BLaER1 treated with 17β-estradiol and CSF1 and Interleukin-3, amounts not matched to agents 10 nM and 100 nM (cell line): ENCODE data around the gene MCF2L.

Experiments
- H3K27ac ChIP-seq, 11 experiments: shearing (Covaris generic); formaldehyde crosslinking; 2 replicates each; pipeline ENCODE4 v1.8.1; 2022
- H3K27me3 ChIP-seq, 11 experiments: shearing (Covaris generic); formaldehyde crosslinking; 2 replicates each; pipeline ENCODE4 v1.8.1; 2022
- H3K36me3 ChIP-seq, 11 experiments: shearing (Covaris generic); formaldehyde crosslinking; 2 replicates each; pipeline ENCODE4 v1.8.1; 2022
- H3K4me1 ChIP-seq, 10 experiments: shearing (Covaris generic); formaldehyde crosslinking; 2 replicates each; pipeline ENCODE4 v1.8.1; 2022
- H3K4me2 ChIP-seq, 11 experiments: shearing (Covaris generic); formaldehyde crosslinking; 2 replicates each; pipeline ENCODE4 v1.8.1; 2022
- H3K4me3 ChIP-seq, 10 experiments: shearing (Covaris generic); formaldehyde crosslinking; 2 replicates each; pipeline ENCODE4 v1.8.1; 2022
- H3K9ac ChIP-seq, 11 experiments: shearing (Covaris generic); formaldehyde crosslinking; 2 replicates each; pipeline ENCODE4 v1.8.1; 2022
- H3K9me3 ChIP-seq, 11 experiments: shearing (Covaris generic); formaldehyde crosslinking; replicated peaks in 1 of 11; 2 replicates each; pipeline ENCODE4 v1.8.1; 2022
- H4K20me1 ChIP-seq, 11 experiments: shearing (Covaris generic); formaldehyde crosslinking; 2 replicates each; pipeline ENCODE4 v1.8.1; 2022
- Cebpa-rat ChIP-seq, 11 experiments: shearing (Covaris generic); IDR thresholded peaks; 2 replicates each; pipeline ENCODE4 v1.8.1; 2022

Gene MCF2L

GRCh38 chr13:112977525-112977924 is 8.5 kb downstream of the MCF2L start:
- Histone ChIP-seq H3K4me1 (peaks cover 11 to 28% (median 23%) of the 10 kb centered on the region in 10 experiments), H4K20me1 (peaks cover 0 to 41% (median 10%) of the 10 kb centered on the region in 11 experiments; a peak in 12 of 22 replicates), H3K27ac (no peak overlapping the region), H3K4me3 (no peak overlapping the region), H3K36me3 (no peaks in the 10 kb centered on the region), H3K27me3 (peaks cover 13 to 69% (median 43%) of the 10 kb centered on the region in 11 experiments), H3K4me2 (no peak overlapping the region), H3K9ac (no peak overlapping the region), H3K9me3 (no peaks in the 10 kb centered on the region)
- TF ChIP-seq Cebpa-rat (IDR thresholded peaks at IDR 0.05): no peak

DNA sequence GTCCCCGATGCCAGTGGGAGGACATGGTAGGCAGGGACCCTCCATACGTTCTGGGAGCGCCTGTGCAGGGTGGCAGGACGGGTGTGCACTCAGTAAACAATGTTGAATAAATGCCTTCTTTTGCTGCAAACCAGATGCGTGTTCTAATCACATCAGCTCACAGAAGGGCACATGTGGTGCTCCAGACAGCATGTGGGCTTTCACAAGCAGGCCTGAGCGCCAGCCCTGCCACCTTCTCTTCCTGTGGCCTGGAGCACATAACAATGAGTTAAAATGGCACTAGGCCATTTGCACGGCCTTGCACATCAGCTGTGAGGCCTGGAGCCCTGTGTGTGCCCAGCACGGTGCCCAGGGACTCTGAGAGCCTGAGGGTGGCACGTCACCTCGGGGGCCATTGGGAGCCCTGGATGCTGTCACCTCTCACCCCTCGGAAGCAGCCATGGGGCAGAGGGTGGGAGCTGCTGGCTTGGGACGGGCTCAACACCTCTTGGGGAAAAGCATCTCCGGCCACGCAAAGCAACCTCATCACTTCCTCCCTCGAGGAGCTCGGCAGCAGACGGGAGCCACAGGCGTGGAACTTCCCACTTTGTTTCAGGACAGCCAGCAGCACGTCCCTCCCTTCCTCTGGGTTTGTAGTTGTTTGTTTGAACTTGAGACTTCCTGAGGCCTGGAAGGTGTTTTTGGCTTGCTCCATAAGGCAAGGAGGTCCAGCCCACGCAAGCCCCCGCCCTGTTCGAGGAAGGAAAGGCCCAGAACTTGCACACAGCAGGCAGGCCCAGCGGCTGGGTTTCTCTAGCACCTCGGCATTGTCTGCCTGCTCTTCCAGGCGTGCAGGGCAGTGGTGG is 9.8 kb downstream of the MCF2L start:
- Histone ChIP-seq H3K4me1 (peaks cover 11 to 28% (median 23%) of the 10 kb centered on the region in 10 experiments), H3K36me3 (no peaks in the 10 kb centered on the region), H3K4me2 (peak overlapping the region; percentile 15 to 78 (median 44); a peak in 18 of 22 replicates), H3K27me3 (peaks cover 20 to 72% (median 43%) of the 10 kb centered on the region in 11 experiments), H4K20me1 (peaks cover 0 to 49% (median 10%) of the 10 kb centered on the region in 11 experiments; a peak in 12 of 22 replicates), H3K9me3 (no peaks in the 10 kb centered on the region), H3K4me3 (no peak overlapping the region), H3K27ac (no peak overlapping the region), H3K9ac (no peak overlapping the region)
- no peak for TF ChIP-seq Cebpa-rat (IDR thresholded peaks at IDR 0.05)

DNA sequence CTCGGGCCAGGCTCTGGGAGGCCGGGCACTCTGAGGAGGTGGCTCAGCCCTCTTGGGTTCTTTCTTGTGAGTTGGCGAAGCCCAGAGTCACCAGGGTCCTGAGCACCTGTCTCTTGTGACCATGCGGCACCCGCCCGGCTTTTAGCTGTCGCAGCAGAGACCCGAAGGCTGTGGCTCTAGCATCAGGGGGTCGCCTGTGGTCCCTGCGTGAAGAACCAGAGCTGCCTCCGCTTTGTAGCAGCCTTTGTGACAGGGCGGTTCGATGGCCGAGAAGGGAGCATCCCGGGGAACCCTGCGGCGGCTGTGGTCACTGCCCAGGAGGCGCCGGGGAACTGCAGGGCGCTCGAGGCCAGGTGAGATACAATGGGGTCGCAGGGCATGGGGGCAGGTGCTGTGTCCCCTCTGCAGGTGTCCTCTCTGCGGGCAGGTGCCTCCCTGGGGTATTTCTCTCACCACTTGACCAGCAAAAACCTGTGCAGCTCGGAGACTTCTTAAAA is 10.4 kb downstream of the MCF2L start:
- Histone ChIP-seq H3K9me3 (no peaks in the 10 kb centered on the region), H3K4me1 (peaks cover 11 to 28% (median 23%) of the 10 kb centered on the region in 10 experiments), H3K9ac (no peak overlapping the region), H4K20me1 (peaks cover 0 to 47% (median 10%) of the 10 kb centered on the region in 11 experiments; a peak in 12 of 22 replicates), H3K4me3 (no peak overlapping the region), H3K27me3 (peaks cover 21 to 71% (median 46%) of the 10 kb centered on the region in 11 experiments), H3K36me3 (no peaks in the 10 kb centered on the region), H3K4me2 (peak overlapping the region; percentile 15 to 78 (median 44); a peak in 18 of 22 replicates), H3K27ac (no peak overlapping the region)
- no peak for TF ChIP-seq Cebpa-rat (IDR thresholded peaks at IDR 0.05)

- no peak overlapping the region for H3K27ac ChIP-seq
- H3K4me1 ChIP-seq: peaks cover 11 to 28% (median 23%) of the 10 kb centered on the region in 10 experiments
- TF ChIP-seq Cebpa-rat (IDR thresholded peaks at IDR 0.05): no peak
- H3K9ac ChIP-seq: no peak overlapping the region
- H3K9me3 ChIP-seq: no peaks in the 10 kb centered on the region
- peaks cover 0 to 57% (median 10%) of the 10 kb centered on the region in 11 experiments; a peak in 12 of 22 replicates for H4K20me1 ChIP-seq
- no peaks in the 10 kb centered on the region for H3K36me3 ChIP-seq
- peaks cover 25 to 72% (median 50%) of the 10 kb centered on the region in 11 experiments for H3K27me3 ChIP-seq
- no peak overlapping the region for H3K4me3 ChIP-seq
- peak overlapping the region in 9 of 11 experiments; percentile 11 to 80 (median 47); a peak in 13 of 22 replicates for H3K4me2 ChIP-seq
Measured at GRCh38 chr13:112980434-112980833, 11.4 kb downstream of the MCF2L start.

GRCh38 chr13:112981451-112981850 is 12.4 kb downstream of the MCF2L start:
- Histone ChIP-seq H3K9me3 (no peaks in the 10 kb centered on the region), H3K4me3 (no peak overlapping the region), H3K27me3 (peaks cover 33 to 82% (median 60%) of the 10 kb centered on the region in 11 experiments), H3K4me2 (no peak overlapping the region), H3K9ac (no peak overlapping the region), H3K4me1 (peaks cover 11 to 28% (median 23%) of the 10 kb centered on the region in 10 experiments), H3K27ac (no peak overlapping the region), H3K36me3 (no peaks in the 10 kb centered on the region), H4K20me1 (peaks cover 0 to 58% (median 10%) of the 10 kb centered on the region in 11 experiments; a peak in 12 of 22 replicates)
- TF ChIP-seq Cebpa-rat (IDR thresholded peaks at IDR 0.05): no peak

DNA sequence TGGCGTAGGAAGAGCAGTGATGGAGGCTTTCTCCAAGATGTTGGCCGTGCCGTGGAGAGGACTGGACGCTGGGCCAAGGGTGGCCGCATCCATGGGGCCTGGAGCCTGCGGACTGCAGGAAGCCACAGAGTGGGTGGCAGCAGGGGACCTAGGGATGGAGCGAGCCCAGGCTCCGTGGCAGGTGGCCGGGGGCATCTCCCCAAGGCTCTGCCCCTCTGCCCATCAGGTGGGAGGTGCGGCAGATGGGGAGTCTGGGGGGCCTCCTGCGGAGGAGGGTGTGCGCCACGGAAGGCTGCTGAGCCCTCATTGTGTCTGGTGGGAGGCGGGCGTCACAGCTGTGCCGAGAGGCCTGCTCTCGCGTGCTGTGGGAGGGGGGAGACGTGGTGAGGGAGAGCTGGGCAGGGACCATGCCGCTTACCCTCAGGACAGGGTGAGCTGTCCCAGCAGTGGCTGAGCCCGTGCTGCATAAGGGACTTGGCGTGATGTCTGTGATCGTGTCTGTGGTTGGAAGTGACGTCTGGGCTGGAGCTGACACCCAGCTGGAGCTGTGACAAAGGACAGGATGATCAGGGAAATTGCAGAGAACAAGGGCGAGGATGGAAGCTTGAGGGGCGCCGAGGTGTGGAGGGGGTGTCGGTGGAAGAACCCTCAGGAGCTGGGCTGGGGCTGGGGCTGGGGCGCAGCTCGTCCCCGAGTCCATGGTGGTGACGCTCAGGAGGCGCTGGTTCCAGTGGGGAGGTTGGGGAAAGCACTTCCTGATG is 13.4 kb downstream of the MCF2L start:
- no peak overlapping the region for H3K4me3 ChIP-seq
- peaks cover 0 to 62% (median 10%) of the 10 kb centered on the region in 11 experiments; a peak in 11 of 22 replicates for H4K20me1 ChIP-seq
- H3K4me1 ChIP-seq: peaks cover 11 to 28% (median 23%) of the 10 kb centered on the region in 10 experiments
- H3K4me2 ChIP-seq: no peak overlapping the region
- H3K9me3 ChIP-seq: no peaks in the 10 kb centered on the region
- no peak for TF ChIP-seq Cebpa-rat (IDR thresholded peaks at IDR 0.05)
- H3K36me3 ChIP-seq: no peaks in the 10 kb centered on the region
- H3K27ac ChIP-seq: no peak overlapping the region
- H3K9ac ChIP-seq: no peak overlapping the region
- H3K27me3 ChIP-seq: peaks cover 33 to 88% (median 65%) of the 10 kb centered on the region in 11 experiments

GRCh38 chr13:112983042-112983305 is 14.0 kb downstream of the MCF2L start:
- TF ChIP-seq Cebpa-rat (IDR thresholded peaks at IDR 0.05): no peak
- H3K27ac ChIP-seq: no peak overlapping the region

GRCh38 chr13:112983428-112984196 is 14.6 kb downstream of the MCF2L start:
- no peak for TF ChIP-seq Cebpa-rat (IDR thresholded peaks at IDR 0.05)
- Histone ChIP-seq H3K27me3 (peaks cover 33 to 80% (median 60%) of the 10 kb centered on the region in 11 experiments), H3K4me2 (no peak overlapping the region), H4K20me1 (peaks cover 0 to 59% (median 10%) of the 10 kb centered on the region in 11 experiments; a peak in 11 of 22 replicates), H3K27ac (no peak overlapping the region), H3K36me3 (no peaks in the 10 kb centered on the region), H3K4me1 (peaks cover 7 to 24% (median 22%) of the 10 kb centered on the region in 10 experiments), H3K4me3 (no peak overlapping the region), H3K9me3 (peaks cover 0 to 8% (median 5%) of the 10 kb centered on the region in 11 experiments; a peak in 15 of 22 replicates), H3K9ac (no peak overlapping the region)

More at GRCh38 chr13:112983042-112983305, 14.0 kb downstream of the MCF2L start:
- no peak overlapping the region for H3K4me2 ChIP-seq
- peaks cover 0 to 62% (median 10%) of the 10 kb centered on the region in 11 experiments; a peak in 11 of 22 replicates for H4K20me1 ChIP-seq
- no peaks in the 10 kb centered on the region for H3K36me3 ChIP-seq
- H3K9me3 ChIP-seq: peaks cover 0 to 1% (median 0%) of the 10 kb centered on the region in 11 experiments; a peak in 1 of 22 replicates
- peaks cover 11 to 28% (median 23%) of the 10 kb centered on the region in 10 experiments for H3K4me1 ChIP-seq
- H3K4me3 ChIP-seq: no peak overlapping the region
- H3K9ac ChIP-seq: no peak overlapping the region
- peaks cover 33 to 86% (median 65%) of the 10 kb centered on the region in 11 experiments for H3K27me3 ChIP-seq
